ENCODE results near the gene GADD45GIP1. TPM values are rescaled to one million over a fixed set of nuclear protein-coding genes. Genes with fewer than 3 reads are reported as not detected.

GADD45GIP1 gene
- 11.7 and 12.6 TPM in 2 replicates for total RNA-seq
- total RNA-seq (2013) = 13.6 TPM
- polyA plus RNA-seq = 12.9 and 17.5 TPM in 2 replicates
- 14.3 and 23.6 TPM in 2 replicates for polyA minus RNA-seq

DNA sequence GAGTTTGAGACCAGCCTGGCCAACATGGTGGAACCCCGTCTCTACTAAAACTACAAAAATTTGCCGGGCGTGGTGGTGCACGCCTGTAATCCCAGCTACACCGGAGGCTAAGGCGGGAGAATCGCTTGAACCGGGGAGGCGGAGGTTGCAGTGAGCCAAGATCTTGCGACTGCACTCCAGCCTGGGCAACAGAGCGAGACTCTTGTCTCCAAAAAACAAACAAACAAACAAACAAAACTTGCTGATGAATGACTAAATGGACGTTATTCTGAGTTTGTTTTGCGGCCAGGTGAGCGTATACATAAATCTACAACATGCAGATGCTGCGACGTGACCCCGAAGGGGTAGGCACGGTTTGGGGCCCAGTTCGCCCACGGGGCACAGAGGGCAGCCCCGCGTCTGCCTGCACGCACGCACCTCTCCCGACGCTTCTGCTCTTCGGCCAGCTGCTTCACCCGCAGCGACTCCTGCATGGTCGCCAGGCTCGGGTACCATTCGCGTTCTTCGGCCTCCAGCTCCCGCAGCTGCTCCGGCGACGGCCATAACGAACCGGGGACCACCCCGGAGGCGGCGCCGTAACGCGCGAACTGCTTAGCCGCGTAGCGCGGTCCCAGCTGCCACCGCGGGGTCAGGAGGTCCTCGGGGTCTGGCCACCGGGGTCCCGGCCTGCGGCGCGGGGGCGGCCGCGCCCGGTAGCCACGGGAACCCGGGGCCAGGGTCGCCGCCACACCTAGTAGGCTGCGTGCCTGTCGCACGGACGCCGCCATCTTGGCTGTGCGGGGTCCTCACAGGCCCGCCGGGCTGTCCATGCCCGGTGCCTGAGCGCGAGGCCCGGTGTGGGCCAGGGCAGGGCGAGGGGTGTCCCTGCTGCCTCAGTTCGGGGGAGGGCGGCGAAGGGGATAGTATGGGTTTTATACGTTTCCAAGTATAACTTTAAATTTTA, at the start of gene GADD45GIP1:
Gene GADD45GIP1, minus strand, starts transcription at position 778 of the 943 bp plus-strand sequence. Its CDS starts 11 bp downstream, at position 767.
- H3K4me3 ChIP-seq (ENCODE audit: control extremely low read depth in 1 of 5, extremely low read depth in 1 of 5, insufficient read depth in 1 of 5, low read depth in 2 of 5, low read length in 4 of 5) = peak within 1 kb of the TSS; percentile 60 to 83 (median 65)
- peak; percentile 98 for ATAC-seq (ENCODE audit: low read depth)
- Mint-ChIP-seq H3K4me3 (peak within 1 kb of the TSS; percentile 91), H3K27me3 (peaks cover 2% of the 10 kb centered on the region), H3K27ac (peak within 1 kb of the TSS; percentile 95), H3K9me3 (ENCODE audit: insufficient read depth) (no peaks in the 10 kb centered on the region), H3K4me1 (peaks cover 30% of the 10 kb centered on the region)
- intact Hi-C loops (cut with micrococcal nuclease) = loop anchor here (1.0 to 2.0 kb wide), 3 partner anchors 9 to 18 kb away; partner anchors contain the start of genes CALR and RAD23A
- DNase-seq = peak; percentile 86
- H3K4me1 ChIP-seq (ENCODE audit: control insufficient read depth in 2 of 2, insufficient read depth in 2 of 2, low read length in 2 of 2) = peaks cover 21 to 36% of the 10 kb centered on the region in 2 donors
- CTCF ChIA-PET = interaction anchor here (1.1 to 2.5 kb wide), 2 partner anchors 9 to 11 kb away, joined by 3 to 20 read pairs; partner anchors contain the start of gene RAD23A
- H3K9ac ChIP-seq (ENCODE audit: low read length) = peak within 1 kb of the TSS; percentile 74
- TF ChIP-seq EZH2 (IDR thresholded peaks at IDR 0.05; ENCODE audit: borderline replicate concordance, insufficient read depth, low read depth, low read length, poor library complexity, severe bottlenecking) = no peak
- TF ChIP-seq, protein P1, sequence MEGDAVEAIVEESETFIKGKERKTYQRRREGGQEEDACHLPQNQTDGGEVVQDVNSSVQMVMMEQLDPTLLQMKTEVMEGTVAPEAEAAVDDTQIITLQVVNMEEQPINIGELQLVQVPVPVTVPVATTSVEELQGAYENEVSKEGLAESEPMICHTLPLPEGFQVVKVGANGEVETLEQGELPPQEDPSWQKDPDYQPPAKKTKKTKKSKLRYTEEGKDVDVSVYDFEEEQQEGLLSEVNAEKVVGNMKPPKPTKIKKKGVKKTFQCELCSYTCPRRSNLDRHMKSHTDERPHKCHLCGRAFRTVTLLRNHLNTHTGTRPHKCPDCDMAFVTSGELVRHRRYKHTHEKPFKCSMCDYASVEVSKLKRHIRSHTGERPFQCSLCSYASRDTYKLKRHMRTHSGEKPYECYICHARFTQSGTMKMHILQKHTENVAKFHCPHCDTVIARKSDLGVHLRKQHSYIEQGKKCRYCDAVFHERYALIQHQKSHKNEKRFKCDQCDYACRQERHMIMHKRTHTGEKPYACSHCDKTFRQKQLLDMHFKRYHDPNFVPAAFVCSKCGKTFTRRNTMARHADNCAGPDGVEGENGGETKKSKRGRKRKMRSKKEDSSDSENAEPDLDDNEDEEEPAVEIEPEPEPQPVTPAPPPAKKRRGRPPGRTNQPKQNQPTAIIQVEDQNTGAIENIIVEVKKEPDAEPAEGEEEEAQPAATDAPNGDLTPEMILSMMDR (IDR thresholded peaks at IDR 0.05) = no peak
- H3K4me2 ChIP-seq (replicated peaks; ENCODE audit: low read depth, low read length, poor library complexity, severe bottlenecking) = peak within 1 kb of the TSS; percentile 82
- H3K27me3 ChIP-seq (replicated peaks in 1 of 4; ENCODE audit: control extremely low read depth in 1 of 4, control insufficient read depth in 3 of 4, insufficient read depth in 4 of 4, low read length in 3 of 4) = no peaks in the 10 kb centered on the region
- H4K20me1 ChIP-seq (ENCODE audit: control insufficient read depth, insufficient read depth, low read length, poor library complexity, severe bottlenecking) = peaks cover 24% of the 10 kb centered on the region
- H3K36me3 ChIP-seq (replicated peaks in 1 of 2; ENCODE audit: control extremely low read depth in 1 of 2, control insufficient read depth in 1 of 2, extremely low read depth in 1 of 2, insufficient read depth in 2 of 2, low read length in 1 of 2) = peaks cover 5 to 27% of the 10 kb centered on the region in 2 experiments
- H3K27ac ChIP-seq (ENCODE audit: low read length in 2 of 2) = peak within 1 kb of the TSS; percentile 75 to 90
- 5% methylated on average over 78 of the region's 84 CpGs for WGBS (ENCODE audit: insufficient coverage)
- H3K9me3 ChIP-seq (ENCODE audit: control extremely low read depth in 1 of 3, control insufficient read depth in 2 of 3, insufficient read depth in 1 of 3, low read length in 2 of 3) = no peaks in the 10 kb centered on the region
- H2AFZ ChIP-seq (ENCODE audit: insufficient read depth, low read depth, low read length, poor library complexity, severe bottlenecking) = peak within 1 kb of the TSS; percentile 98
- POLR2A ChIA-PET = interaction anchor here (0.6 kb wide), 1 partner anchor 65 kb away, joined by 3 read pairs; no protein-coding TSS in a partner anchor
- peaks cover 4% of the 10 kb centered on the region for H3K79me2 ChIP-seq (ENCODE audit: control insufficient read depth, insufficient read depth, low read length)

Measured in B cell (primary cell).